HT-29 (cell line): ENCODE results near the gene MYO7A. TPM values are rescaled to one million over a fixed set of nuclear protein-coding genes. Genes with fewer than 3 reads are reported as not detected.
A peak's percentile ranks its signal among the peaks of the same experiment; 100 is the strongest.

Experiments
- DNase-seq: peaks from one replicate; pipeline ENCODE4 v3.0.0-alpha.2; 2015; ENCODE audit warnings: low spot score
- total RNA-seq: library from RNA; depleted of rRNA; stranded (reverse); fragments of >200 nt; shearing (Covaris generic); gene quantifications from 2 replicates; pipeline ENCODE4 v1.2.3, GENCODE V29; 2014

The MYO7A gene
- total RNA-seq, 1 experiment from 2014 or later: 2.3 TPM

DNA sequence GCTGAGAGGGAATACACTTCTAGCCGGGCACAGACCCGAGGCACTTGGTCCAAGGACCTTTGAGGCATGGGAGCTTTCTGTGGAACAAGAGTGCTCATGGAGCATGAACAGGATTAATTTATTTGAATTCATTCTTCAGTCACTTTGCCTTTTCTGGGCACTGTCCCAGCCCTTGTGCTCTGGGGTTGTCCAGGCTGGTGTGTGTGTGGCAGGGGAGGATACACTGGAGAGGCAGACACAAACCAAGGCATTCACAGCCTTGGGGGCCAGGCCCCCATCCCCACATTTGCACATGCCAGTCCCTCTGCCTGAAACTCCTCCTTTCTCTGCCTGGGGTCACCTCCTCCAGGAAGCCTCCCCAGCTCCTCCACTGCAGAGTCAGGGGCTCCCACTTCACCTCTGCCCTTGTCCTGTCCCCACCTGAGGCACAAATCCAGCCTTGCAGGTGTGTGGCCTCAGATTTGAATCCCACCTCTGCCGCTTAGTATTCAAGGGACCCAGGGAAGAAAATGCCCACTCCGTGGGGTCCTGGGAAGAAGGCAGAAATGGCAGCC lies 55.5 kb downstream of the MYO7A start:
- no peak for DNase-seq

DNA sequence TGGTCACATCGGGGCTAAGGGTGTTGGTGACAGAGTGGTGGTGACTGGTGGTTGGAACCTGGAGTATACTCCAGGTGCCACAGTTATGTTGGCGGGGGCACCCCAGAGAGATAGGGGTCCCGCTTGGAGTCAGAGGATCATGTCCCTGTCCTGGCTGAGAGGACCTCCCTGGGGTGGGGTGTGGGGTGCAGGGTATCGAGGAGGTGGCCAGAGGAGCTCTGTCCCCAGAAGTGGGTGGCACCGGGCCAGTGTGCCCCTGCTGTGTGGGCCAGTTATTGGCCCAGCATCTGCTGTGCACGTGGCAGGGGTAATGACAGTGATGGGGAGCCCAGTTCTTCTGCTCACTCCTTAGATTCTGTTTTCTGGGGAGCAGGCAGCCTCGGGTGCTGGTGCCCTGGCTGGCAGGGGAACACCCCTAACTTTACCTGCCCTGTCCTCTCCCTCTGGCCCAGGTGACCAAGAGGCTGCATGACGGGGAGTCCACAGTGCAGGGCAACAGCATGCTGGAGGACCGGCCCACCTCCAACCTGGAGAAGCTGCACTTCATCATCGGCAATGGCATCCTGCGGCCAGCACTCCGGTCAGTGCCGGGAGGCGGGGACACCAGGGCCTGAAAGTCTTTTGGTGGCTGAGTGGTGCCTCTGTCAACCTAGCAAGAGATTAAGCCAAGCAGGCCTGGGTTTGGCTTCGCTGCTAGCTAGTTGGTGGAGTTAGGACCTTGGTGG lies 56.3 kb downstream of the MYO7A start:
- no peak for DNase-seq

DNA sequence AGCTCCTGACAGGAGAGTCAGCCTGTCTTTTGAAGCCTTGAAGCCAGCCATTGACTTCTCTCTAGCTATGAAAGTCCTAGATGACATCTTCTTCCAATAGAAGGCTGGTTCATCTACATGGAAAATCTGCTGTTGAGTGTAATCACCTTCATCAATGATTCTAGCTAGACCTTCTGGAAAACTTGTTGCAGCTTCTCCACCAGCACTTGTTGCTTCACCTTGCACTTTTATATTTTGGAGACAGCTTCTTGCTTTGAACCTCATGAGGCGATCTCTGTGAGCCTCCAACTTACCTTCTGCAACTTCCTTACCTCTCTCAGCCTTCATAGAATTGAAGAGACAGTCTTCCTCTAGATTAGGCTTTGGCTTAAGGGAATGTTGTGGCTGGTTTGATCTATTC lies 58.3 kb downstream of the MYO7A start:
- no peak for DNase-seq

- DNase-seq: no peak
These were observed 59.2 kb downstream of the MYO7A start for GRCh38 chr11:77187111-77187750.

- peak; percentile 97 for DNase-seq
These were observed 60.0 kb downstream of the MYO7A start for GRCh38 chr11:77187776-77188632.

- peak; percentile 73 for DNase-seq
These were observed 60.8 kb downstream of the MYO7A start for GRCh38 chr11:77188633-77189491.

- no peak for DNase-seq
These were observed 61.7 kb downstream of the MYO7A start for GRCh38 chr11:77189588-77190210.

- no peak for DNase-seq
These were observed 62.5 kb downstream of the MYO7A start for GRCh38 chr11:77190331-77191075.

DNA sequence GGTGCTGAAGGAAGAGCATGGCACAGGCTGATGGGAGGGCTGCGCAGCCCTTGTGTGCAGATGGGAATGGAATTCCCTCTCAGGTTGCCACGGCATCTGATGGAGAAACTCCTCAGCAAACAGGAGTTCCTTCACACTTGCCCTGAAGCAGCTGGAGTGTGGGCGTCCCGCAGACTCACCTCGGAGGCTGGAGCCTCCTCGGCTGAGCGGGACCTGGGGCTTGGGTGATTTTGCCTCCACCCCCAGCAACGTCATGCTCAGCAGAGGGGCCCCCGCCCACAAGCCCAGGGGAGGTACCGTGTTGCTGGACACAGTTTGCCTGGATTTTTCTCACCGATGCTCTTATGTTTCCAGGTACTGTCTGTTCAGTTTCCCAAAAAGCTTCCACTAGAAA lies 63.4 kb downstream of the MYO7A start:
- DNase-seq: no peak

GRCh38 chr11:77191823-77192495 lies 63.9 kb downstream of the MYO7A start:
- peak; percentile 99 for DNase-seq

DNA sequence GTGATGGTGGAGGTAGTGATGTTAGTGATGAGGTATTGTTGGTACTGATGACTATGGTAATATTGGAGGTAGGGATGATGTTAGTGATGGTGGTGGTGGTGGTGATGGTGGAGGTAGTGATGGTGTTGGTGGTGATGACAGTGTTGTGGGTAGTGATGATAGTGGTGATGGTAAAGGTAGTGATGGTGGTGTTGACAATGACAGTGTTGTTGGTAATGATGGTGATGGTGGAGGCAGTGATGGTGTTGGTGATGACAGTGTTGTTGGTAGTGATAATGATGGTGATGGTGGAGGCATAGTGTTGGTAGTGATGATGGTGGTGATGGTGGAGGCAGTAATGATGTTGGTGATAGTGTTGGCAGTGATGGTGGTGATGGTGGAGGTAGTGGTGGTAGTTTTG lies 65.1 kb downstream of the MYO7A start:
- no peak for DNase-seq

DNA sequence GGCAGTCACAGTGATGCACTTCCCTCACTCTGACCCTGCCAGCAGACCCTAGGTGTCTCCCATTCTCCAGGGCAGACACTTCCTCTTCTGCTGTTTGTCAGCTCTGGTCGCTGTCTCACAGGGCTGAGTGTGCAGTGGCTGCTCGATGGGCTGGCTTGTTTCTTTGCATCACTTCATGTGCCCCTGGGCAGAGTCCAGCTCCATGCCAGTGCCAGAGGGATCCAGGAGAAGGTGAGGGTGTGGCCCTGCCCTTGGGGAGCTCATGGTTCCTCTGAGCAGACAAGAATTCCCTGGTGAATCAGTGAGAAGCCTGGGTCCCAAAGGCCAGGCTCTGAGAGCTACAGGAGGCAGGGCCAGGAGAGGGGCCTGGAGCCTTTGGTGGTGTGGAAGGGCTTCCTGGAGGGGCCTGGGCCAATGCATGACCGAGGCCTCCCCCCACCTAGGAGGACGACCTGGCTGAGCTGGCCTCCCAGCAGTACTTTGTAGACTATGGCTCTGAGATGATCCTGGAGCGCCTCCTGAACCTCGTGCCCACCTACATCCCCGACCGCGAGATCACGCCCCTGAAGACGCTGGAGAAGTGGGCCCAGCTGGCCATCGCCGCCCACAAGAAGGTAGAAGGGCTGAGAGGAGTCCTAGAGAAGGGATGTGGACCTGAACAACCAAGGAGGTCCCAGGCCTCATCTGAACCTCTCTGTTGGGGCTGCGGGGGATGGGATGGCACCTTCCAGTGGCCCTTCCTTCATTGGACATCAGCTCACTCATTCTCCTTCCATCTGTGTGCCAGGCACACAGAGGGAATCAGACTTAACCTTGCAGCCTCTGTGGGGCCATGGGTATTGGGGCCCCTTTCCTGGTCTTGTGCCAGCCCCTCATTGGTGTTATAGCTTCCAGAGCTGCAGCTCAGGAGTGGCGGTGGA lies 66.1 kb downstream of the MYO7A start:
- DNase-seq: no peak

DNA sequence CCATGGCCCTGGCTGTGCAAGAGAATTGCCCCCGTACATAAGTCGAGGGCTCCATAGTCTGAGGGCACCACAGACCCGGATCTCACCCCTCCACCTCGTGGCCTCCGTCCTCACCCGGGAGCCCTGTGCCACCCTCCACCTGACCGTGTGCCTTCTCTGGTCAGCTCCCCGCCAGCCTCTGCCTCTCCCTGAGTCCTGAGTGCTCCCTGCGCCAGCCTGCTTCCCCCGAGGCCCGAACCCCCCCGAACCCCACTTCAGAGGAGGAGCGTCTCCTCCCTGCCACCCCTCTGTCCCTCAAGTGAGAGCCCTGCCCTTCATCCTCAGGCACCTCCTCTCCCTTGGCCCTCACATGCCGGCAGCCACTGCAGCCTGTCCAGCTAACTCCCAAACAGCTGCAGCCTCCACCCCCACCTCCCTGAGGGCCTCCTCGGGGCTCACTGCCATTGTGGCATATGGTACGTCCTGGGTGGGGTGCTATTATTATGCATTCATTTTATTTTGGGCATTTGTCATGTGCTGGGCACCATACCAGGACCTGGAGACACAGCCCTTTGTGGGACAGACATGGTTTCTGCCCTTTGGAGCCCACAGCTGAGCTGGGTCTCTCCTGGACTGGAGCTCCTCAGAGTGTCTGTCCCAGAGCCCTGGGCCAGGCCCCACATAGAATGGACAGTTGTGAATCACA lies 67.2 kb downstream of the MYO7A start:
- no peak for DNase-seq

DNA sequence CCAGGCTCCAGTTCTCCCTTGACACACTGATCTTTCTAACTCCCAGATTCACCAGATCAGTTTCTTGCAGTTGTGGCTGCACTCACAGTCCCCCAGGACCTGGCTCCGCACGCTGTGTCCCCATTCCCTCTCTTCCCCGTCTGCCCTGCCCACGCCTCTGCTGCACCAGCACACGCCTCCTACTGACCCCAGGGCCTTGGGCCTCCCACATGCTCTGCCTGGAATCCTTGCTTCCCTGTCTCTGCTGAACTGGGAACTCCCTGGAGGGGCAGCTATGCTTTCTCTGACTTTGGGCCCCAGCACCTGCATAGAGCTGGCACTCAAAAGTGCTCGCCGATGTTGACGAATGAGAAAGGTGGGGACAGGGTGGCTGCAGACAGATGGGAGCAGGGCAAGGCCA lies 68.9 kb downstream of the MYO7A start:
- DNase-seq: no peak

- no peak for DNase-seq
These were observed 69.7 kb downstream of the MYO7A start for GRCh38 chr11:77197626-77198320.

DNA sequence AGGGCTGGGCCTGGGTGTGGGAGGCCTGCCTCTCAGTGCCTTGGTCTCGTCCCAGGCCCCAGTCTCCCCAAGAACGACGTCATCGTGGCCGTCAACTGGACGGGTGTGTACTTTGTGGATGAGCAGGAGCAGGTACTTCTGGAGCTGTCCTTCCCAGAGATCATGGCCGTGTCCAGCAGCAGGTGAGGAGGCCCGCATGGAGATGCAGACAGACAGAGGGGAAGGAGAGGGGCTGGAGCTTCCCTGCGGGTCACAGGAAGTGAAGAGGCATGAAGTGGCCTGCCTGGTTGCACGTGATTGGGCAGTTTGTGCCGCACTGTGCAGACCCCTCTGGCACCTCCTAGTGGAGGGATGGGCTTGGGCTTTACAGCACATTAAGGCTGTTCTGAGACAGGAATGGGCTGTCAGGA lies 70.4 kb downstream of the MYO7A start:
- DNase-seq: peak; percentile 23

DNA sequence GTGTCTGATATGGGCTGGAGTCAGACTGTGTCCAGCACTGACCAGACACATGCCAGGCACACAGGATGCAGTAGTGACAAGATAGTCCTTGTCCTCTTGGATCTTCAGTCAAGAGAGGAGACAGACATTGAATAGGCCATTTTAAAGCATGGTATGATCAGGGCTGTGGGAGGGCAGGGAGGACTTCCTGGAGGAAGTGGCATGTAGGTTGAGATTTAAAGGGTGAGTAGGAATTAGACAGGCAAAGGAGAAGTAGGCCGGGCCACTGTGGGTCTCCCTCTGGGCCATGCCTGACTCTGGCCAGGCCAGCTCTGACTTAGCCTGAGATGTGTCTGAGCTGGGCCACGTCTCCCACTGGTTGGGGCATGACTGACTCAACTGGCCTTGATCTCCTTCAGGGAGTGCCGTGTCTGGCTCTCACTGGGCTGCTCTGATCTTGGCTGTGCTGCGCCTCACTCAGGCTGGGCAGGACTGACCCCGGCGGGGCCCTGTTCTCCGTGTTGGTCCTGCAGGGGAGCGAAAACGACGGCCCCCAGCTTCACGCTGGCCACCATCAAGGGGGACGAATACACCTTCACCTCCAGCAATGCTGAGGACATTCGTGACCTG lies 71.2 kb downstream of the MYO7A start:
- DNase-seq: no peak
